Neuronal stem cell (in vitro differentiated cells): Measurements from ENCODE around the gene TEPSIN.

Experiments
- DNase-seq: peaks from one replicate; pipeline ENCODE4 v3.0.0-alpha.2; 2013; ENCODE audit warnings: low spot score
- H2AFZ ChIP-seq: one replicate; pipeline ENCODE4 v1.6.1; 2013; ENCODE audit warnings: mild to moderate bottlenecking, low read length, inconsistent platforms
- H2AK5ac ChIP-seq: 2 replicates; pipeline ENCODE4 v1.6.1; 2013; ENCODE audit warnings: low read depth, mild to moderate bottlenecking, inconsistent platforms, low read length, moderate library complexity, mixed read lengths
- H2BK120ac ChIP-seq: 2 replicates; pipeline ENCODE4 v1.6.1; 2013; ENCODE audit warnings: low read depth, mild to moderate bottlenecking, inconsistent platforms, low read length, moderate library complexity, mixed read lengths
- H2BK12ac ChIP-seq: one replicate; pipeline ENCODE4 v1.6.1; 2013; ENCODE audit warnings: low read length, inconsistent platforms
- H2BK15ac ChIP-seq: 2 replicates; pipeline ENCODE4 v1.6.1; 2013; ENCODE audit warnings: mild to moderate bottlenecking, low read length, inconsistent platforms, mixed read lengths
- H2BK5ac ChIP-seq: one replicate; pipeline ENCODE4 v1.6.1; 2013; ENCODE audit warnings: inconsistent platforms, mild to moderate bottlenecking, low read length, moderate library complexity
- H3K14ac ChIP-seq: one replicate; pipeline ENCODE4 v1.6.1; 2013; ENCODE audit warnings: low read length, inconsistent platforms
- H3K18ac ChIP-seq: 2 replicates; pipeline ENCODE4 v1.6.1; 2013; ENCODE audit warnings: low read length, inconsistent platforms
- H3K23ac ChIP-seq: 2 replicates; pipeline ENCODE4 v1.6.1; 2013; ENCODE audit warnings: low read depth, mild to moderate bottlenecking, mixed read lengths, low read length, inconsistent platforms; ENCODE audit not compliant: poor library complexity
- H3K27ac ChIP-seq: replicated peaks from 3 replicates; pipeline ENCODE4 v1.5.1; 2013; ENCODE audit warnings: low read length, inconsistent platforms
- H3K27me3 ChIP-seq, 3 experiments: 2 replicates each; pipeline ENCODE4 v1.6.1; 2013; ENCODE audit warnings: low read length in 3 of 3, mild to moderate bottlenecking in 2 of 3, inconsistent platforms in 1 of 3, low read depth in 1 of 3, mixed read lengths in 1 of 3, moderate library complexity in 1 of 3; ENCODE audit not compliant: control insufficient read depth in 3 of 3, insufficient read depth in 3 of 3
- H3K36me3 ChIP-seq, 2 donors: replicated peaks in 1 of 2; 2 replicates each; pipeline ENCODE4 v1.6.1; 2013; ENCODE audit warnings: low read length in 2 of 2; ENCODE audit not compliant: control insufficient read depth in 2 of 2, insufficient read depth in 2 of 2
- H3K4ac ChIP-seq: 2 replicates; pipeline ENCODE4 v1.6.1; 2013; ENCODE audit warnings: inconsistent platforms, mild to moderate bottlenecking, low read length, moderate library complexity
- H3K4me1 ChIP-seq, 2 donors: 1 replicate in 1 of 2; 2 replicates in 1 of 2; pipeline ENCODE4 v1.6.1; 2013; ENCODE audit warnings: low read length in 2 of 2, low read depth in 1 of 2; ENCODE audit not compliant: control insufficient read depth in 2 of 2, insufficient read depth in 1 of 2
- H3K4me2 ChIP-seq: one replicate; pipeline ENCODE4 v1.6.1; 2013; ENCODE audit warnings: mild to moderate bottlenecking, low read length, inconsistent platforms; ENCODE audit not compliant: insufficient read depth, poor library complexity, severe bottlenecking
- H3K4me3 ChIP-seq, 2 donors: 2 replicates each; pipeline ENCODE4 v1.5.1; 2013; ENCODE audit warnings: low read length in 2 of 2, mild to moderate bottlenecking in 2 of 2, inconsistent platforms in 1 of 2, moderate library complexity in 1 of 2
- H3K79me1 ChIP-seq: one replicate; pipeline ENCODE4 v1.6.1; 2013; ENCODE audit warnings: low read depth, mild to moderate bottlenecking, inconsistent platforms, low read length, moderate library complexity
- H3K9ac ChIP-seq: one replicate; pipeline ENCODE4 v1.6.1; 2013; ENCODE audit warnings: mild to moderate bottlenecking, low read depth, low read length, inconsistent platforms; ENCODE audit not compliant: poor library complexity
- H3K9me3 ChIP-seq, 2 donors: replicated peaks in 1 of 2; 2 replicates each; pipeline versions ENCODE3 to v1.6.1; 2013; ENCODE audit warnings: low read length in 2 of 2, mild to moderate bottlenecking in 2 of 2, inconsistent platforms in 1 of 2, low read depth in 1 of 2, mixed read lengths in 1 of 2, moderate library complexity in 1 of 2; ENCODE audit not compliant: control insufficient read depth in 2 of 2, insufficient read depth in 1 of 2
- H4K8ac ChIP-seq: one replicate; pipeline ENCODE4 v1.6.1; 2013; ENCODE audit warnings: low read depth, mild to moderate bottlenecking, inconsistent platforms, low read length, moderate library complexity
- H4K91ac ChIP-seq: one replicate; pipeline ENCODE4 v1.6.1; 2013; ENCODE audit warnings: low read length, low read depth, mild to moderate bottlenecking, inconsistent platforms; ENCODE audit not compliant: poor library complexity
- WGBS, 2 donors: extraction: QIAGEN DNeasy Blood & Tissue Kit; methylation state at CpG; one replicate each; pipeline ENCODE4 v1.1.7; 2013; ENCODE audit warnings: missing lambda C conversion rate in 2 of 2, mixed read lengths in 1 of 2; ENCODE audit not compliant: insufficient read length in 2 of 2, insufficient replicate concordance in 1 of 2; ENCODE audit errors: extremely low coverage in 2 of 2; 5-methylcytosine and 5-hydroxymethylcytosine counted together

TEPSIN gene

GRCh38 chr17:81222620-81222905 is 16.3 kb downstream of the TEPSIN start:
- Histone ChIP-seq H3K23ac (peak overlapping the region; percentile 80), H3K14ac (peak overlapping the region; percentile 82), H2BK120ac (no peak overlapping the region), H2BK5ac (peak overlapping the region; percentile 83), H4K8ac (no peak overlapping the region), H3K4me2 (peak overlapping the region; percentile 96), H2BK12ac (no peak overlapping the region), H3K27ac (no peak overlapping the region), H3K27me3 (no peaks in the 10 kb centered on the region), H3K9me3 (peaks cover 0 to 2% of the 10 kb centered on the region in 2 donors), H3K36me3 (peaks cover 5 to 17% of the 10 kb centered on the region in 2 donors), H2AFZ (peak overlapping the region; percentile 94), H3K9ac (peak overlapping the region; percentile 97), H2BK15ac (peak overlapping the region; percentile 81), H3K18ac (peak overlapping the region; percentile 69), H4K91ac (no peak overlapping the region), H3K4me3 (peak overlapping the region; percentile 92 to 96), H3K79me1 (peaks cover 13% of the 10 kb centered on the region), H3K4ac (peak overlapping the region; percentile 89), H2AK5ac (peak overlapping the region; percentile 84), H3K4me1 (peaks cover 13 to 20% of the 10 kb centered on the region in 2 donors)
- no CpG with 5 or more reads among the region's 30 CpGs for WGBS, 2 donors
- no peak for DNase-seq

GRCh38 chr17:81221842-81222619 is 16.8 kb downstream of the TEPSIN start:
- Histone ChIP-seq H4K8ac (no peak overlapping the region), H3K36me3 (peaks cover 8 to 22% of the 10 kb centered on the region in 2 donors), H2BK120ac (no peak overlapping the region), H2BK5ac (peak overlapping the region; percentile 83), H3K4ac (peak overlapping the region; percentile 89), H2AK5ac (peak overlapping the region; percentile 84), H3K79me1 (peaks cover 15% of the 10 kb centered on the region), H3K18ac (peak overlapping the region; percentile 70), H2BK15ac (peak overlapping the region; percentile 81), H3K9ac (peak overlapping the region; percentile 97), H2AFZ (peak overlapping the region; percentile 94), H3K23ac (peak overlapping the region; percentile 52), H3K27me3 (no peaks in the 10 kb centered on the region), H3K9me3 (peaks cover 0 to 2% of the 10 kb centered on the region in 2 donors), H3K4me3 (peak overlapping the region; percentile 92 to 96), H3K4me2 (peak overlapping the region; percentile 96), H3K4me1 (peaks cover 13 to 20% of the 10 kb centered on the region in 2 donors), H2BK12ac (peak overlapping the region; percentile 6), H3K27ac (no peak overlapping the region), H3K14ac (peak overlapping the region; percentile 82), H4K91ac (no peak overlapping the region)
- WGBS, 2 donors = no CpG with 5 or more reads among the region's 24 CpGs
- no peak for DNase-seq

GRCh38 chr17:81221371-81221841 is 17.4 kb downstream of the TEPSIN start:
- no peak overlapping the region for H2AFZ ChIP-seq
- no peak overlapping the region for H4K91ac ChIP-seq
- H2BK5ac ChIP-seq = peak overlapping the region; percentile 83
- no CpG with 5 or more reads among the region's 11 CpGs for WGBS, 2 donors
- H3K4ac ChIP-seq = no peak overlapping the region
- H3K4me1 ChIP-seq = peaks cover 13 to 20% of the 10 kb centered on the region in 2 donors
- H3K36me3 ChIP-seq = peaks cover 12 to 28% of the 10 kb centered on the region in 2 donors
- no peaks in the 10 kb centered on the region for H3K9me3 ChIP-seq
- no peak overlapping the region for H4K8ac ChIP-seq
- H3K14ac ChIP-seq = peak overlapping the region; percentile 63
- H2BK12ac ChIP-seq = no peak overlapping the region
- H3K18ac ChIP-seq = peak overlapping the region; percentile 70
- H3K79me1 ChIP-seq = peaks cover 20% of the 10 kb centered on the region
- H3K27ac ChIP-seq = no peak overlapping the region
- DNase-seq = peak; percentile 52
- H3K4me3 ChIP-seq = peak overlapping the region; percentile 92 to 96
- H3K23ac ChIP-seq = peak overlapping the region; percentile 52
- H3K4me2 ChIP-seq = peak overlapping the region; percentile 96
- no peak overlapping the region for H2BK120ac ChIP-seq
- no peaks in the 10 kb centered on the region for H3K27me3 ChIP-seq
- H2AK5ac ChIP-seq = peak overlapping the region; percentile 84
- no peak overlapping the region for H2BK15ac ChIP-seq
- H3K9ac ChIP-seq = peak overlapping the region; percentile 97

GRCh38 chr17:81219476-81220180 is 19.2 kb downstream of the TEPSIN start:
- DNase-seq = no peak
- peak overlapping the region in 1 of 2 donors; percentile 38 for H3K4me3 ChIP-seq
- peak overlapping the region; percentile 85 for H3K23ac ChIP-seq
- H3K18ac ChIP-seq = no peak overlapping the region
- H2BK12ac ChIP-seq = no peak overlapping the region
- H3K9me3 ChIP-seq = no peaks in the 10 kb centered on the region
- no peak overlapping the region for H2AK5ac ChIP-seq
- no peak overlapping the region for H3K14ac ChIP-seq
- no peak overlapping the region for H3K27ac ChIP-seq
- peak overlapping the region; percentile 75 for H2BK5ac ChIP-seq
- H3K4me1 ChIP-seq = peaks cover 13 to 20% of the 10 kb centered on the region in 2 donors
- no peak overlapping the region for H3K4ac ChIP-seq
- peak overlapping the region; percentile 54 for H2BK120ac ChIP-seq
- H2AFZ ChIP-seq = no peak overlapping the region
- H2BK15ac ChIP-seq = peak overlapping the region; percentile 58
- peaks cover 12 to 31% of the 10 kb centered on the region in 2 donors for H3K36me3 ChIP-seq
- H3K27me3 ChIP-seq = no peaks in the 10 kb centered on the region
- WGBS, 2 donors = no CpG with 5 or more reads among the region's 24 CpGs
- H4K91ac ChIP-seq = no peak overlapping the region
- H3K4me2 ChIP-seq = no peak overlapping the region
- peaks cover 20% of the 10 kb centered on the region for H3K79me1 ChIP-seq
- H4K8ac ChIP-seq = no peak overlapping the region
- H3K9ac ChIP-seq = peak overlapping the region; percentile 21
